Stimulated activated CD8-positive, alpha-beta memory T cell treated with anti-CD3 and anti-CD28 coated beads, Interleukin-12 subunit alpha, Interleukin-12 subunit beta, amount 100 ng/mL, for 24 hours (primary cell): ENCODE measurements around the gene CCDC63.
A peak's percentile ranks its signal among the peaks of the same experiment; 100 is the strongest.

Source experiments
- DNase-seq: peaks from one replicate; pipeline ENCODE4 v3.0.0-alpha.2; 2020; ENCODE audit errors: extremely low read depth

CCDC63 gene

GRCh38 chr12:110846615-110847566, at the start of gene CCDC63:
TSS of gene CCDC63 (plus strand) at chr12:110846987. CDS start at chr12:110852955, 5,968 bp downstream.
- DNase-seq: no peak

DNA sequence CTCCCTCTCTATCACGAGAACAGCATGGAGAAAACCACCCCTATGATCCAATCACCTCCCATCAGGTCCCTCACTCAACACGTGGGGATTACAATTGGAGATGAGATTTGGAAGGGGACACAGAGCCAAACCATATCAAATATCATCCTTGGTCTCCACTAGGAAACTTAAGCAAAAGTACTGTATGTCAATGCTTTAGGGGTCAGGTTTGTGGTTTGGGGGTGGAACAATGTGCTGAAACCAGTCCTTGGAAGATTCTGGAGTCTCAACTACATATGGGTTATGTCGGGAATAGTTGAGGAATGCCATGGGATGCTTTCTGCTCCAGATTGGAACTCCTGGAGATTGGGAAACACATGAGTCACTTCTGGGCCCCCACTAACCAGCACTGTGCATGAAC, 48.3 kb upstream of the CCDC63 start:
- DNase-seq: no peak

- no peak for DNase-seq
Measured at GRCh38 chr12:110802489-110802888, 44.3 kb upstream of the CCDC63 start.

DNA sequence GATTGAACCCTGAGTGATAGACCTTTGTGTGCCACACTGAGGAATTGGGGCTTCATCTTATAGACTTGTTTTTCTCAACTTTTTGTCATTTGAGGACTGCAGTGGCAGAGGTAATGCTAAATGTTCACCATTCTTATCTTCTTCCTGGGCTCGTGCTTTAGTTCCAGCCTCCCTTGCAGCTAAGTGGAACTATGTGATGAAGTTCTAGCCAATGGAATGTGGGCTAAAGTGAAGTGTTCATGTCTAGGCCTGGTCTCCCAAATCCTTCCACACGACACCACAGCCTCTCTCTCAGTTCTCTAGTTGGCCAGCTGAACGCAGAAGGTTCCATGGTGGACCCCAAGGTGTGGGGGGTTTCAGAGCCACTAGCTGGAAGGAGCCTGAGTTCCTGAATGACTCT, 42.4 kb upstream of the CCDC63 start:
- no peak for DNase-seq

- no peak for DNase-seq
Measured at GRCh38 chr12:110807640-110808039, 39.1 kb upstream of the CCDC63 start.

DNA sequence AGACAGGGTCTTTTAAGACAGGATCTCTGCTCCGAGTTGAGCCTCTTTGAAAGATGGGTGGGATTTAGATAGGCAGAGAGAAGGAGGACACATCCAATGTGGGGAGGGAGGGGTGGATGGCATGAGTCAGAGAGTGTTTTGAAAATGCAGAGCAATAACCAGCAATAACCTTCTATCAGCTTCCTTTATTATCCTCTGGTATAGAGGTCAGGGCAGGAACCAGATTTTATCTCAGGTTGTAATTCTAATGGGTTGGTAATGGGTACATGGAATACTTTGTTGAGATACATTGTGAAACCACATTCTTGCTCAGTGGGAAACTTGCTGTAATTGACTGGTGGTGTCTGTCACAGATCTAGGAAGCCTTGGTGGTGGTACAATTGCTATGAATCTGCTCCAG, 37.6 kb upstream of the CCDC63 start:
- no peak for DNase-seq

DNA sequence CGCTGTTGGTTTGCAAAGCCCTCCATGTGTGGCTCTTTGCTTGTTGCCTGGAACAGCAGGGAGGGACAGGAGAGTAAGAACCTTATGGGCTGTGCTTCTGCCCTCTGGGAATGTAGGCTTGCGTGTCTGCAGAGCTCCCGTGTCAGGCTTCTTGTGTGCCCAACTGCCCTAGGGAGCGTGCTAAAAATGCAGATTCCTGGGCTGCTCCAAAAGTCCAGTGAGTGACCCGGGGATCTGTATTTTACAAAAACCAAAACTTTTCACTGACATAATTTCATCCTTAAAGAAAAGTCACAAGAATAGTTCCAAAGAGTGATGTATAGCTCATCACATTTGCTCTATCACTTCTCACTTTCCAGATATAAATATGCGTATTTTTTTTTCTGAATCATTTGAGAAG, 34.8 kb upstream of the CCDC63 start:
- DNase-seq: no peak

DNA sequence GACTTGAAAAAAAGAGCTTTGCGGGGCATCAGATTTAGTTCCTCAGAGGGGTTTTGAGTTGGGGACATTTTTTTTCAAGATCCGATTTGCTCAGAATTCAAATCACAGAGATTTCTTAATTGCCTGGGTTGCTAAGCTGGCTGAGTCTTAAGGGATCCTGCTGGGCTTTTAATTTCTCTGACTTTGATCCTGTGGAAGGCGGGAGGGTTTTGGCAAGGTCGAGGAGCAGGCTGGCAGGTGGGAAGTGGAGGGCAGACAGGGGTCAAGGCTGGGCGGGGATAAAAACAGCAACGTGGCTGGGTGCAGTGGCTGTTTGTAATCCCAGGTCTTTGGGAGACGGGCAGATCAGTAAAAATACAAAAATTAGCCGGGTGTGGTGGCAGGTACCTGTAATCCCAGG, 33.5 kb upstream of the CCDC63 start:
- no peak for DNase-seq

DNA sequence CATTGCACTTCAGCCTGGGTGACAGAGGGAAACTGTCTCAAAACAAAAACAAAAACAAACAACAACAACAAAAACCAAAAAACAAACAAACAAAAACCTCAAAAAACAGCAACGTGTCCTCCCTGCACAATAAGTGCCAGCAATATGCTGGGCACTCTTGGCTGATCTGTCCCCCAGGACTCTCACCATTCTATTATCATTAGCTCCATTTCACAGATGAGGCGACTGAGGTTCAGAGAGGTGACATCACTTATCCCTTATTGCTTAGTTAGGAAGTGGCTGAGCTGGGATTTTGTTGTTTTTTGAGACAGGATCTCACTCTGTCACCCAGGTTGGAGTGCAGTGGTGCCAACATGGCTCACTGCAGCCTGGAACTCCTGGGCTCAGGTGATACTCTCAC, 33.0 kb upstream of the CCDC63 start:
- no peak for DNase-seq

GRCh38 chr12:110816248-110816647, 30.5 kb upstream of the CCDC63 start:
- DNase-seq: no peak

DNA sequence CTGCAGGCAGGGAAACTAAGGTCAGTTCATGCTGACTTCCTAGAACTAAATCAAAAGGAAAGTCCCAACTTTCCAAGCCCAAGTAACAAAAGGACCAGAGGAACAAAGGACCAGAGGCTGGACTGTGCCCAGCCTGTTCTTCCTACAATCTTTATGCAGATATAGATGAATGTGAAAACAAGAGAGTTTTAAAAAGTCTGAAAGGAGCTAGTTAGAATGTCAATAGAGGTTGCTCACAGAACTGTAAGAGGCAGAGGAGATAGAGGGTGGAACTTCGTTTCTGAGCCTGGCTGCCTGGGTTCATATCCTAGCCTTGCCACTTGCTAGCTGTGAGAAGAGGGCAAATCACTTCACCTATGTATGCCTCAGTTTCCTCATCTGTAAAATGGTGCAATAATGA, 30.0 kb upstream of the CCDC63 start:
- DNase-seq: no peak

- DNase-seq: no peak
Measured at GRCh38 chr12:110818511-110818910, 28.3 kb upstream of the CCDC63 start.

GRCh38 chr12:110819150-110819549, 27.6 kb upstream of the CCDC63 start:
- no peak for DNase-seq

DNA sequence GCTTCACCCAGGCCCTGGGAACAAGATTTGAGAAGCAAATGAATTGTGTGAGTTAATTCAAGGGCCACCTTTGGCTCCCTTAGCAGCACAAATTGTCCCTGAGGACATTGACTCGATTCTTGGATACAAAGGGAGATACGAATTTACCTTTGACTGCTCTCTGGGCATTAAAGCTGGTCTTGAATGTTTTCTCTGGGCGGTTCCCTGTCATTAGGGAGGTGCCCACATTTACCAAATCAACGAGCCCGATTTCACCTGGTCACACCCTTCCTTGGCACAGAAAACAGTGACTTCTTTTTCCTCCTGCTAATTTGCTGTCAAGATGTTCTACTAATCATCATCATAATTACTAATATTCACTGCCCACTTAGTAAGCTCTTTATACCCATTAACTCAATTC, 27.1 kb upstream of the CCDC63 start:
- no peak for DNase-seq

- DNase-seq: no peak
Measured at GRCh38 chr12:110821917-110822316, 24.9 kb upstream of the CCDC63 start.

DNA sequence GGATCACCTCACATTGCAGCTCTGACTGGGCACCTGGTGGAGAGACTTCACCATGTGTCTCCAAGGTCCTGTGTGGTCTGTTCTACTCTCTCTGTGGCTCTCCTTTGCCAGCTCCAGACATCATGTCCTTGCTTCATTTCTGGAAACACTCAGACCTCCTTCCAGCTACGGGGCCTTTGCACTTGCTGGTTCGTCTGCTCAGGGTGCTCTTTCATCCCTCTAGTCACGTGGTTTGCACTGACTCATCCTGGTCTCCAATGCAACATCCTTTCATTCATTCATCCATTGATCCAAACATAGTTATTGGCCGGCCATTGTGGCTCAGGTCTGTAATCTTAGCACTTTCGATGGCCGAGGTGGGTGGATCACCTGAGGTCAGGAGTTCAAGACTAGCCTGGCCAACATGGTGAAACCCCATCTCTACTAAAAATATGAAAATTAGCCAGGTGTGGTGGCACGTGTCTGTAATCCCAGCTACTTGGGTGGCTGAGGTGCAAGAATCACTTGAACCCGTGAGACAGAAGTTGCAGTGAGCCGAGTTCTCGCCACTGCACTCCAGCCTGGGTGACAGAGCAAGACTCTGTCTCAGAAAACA, 23.9 kb upstream of the CCDC63 start:
- DNase-seq: no peak

DNA sequence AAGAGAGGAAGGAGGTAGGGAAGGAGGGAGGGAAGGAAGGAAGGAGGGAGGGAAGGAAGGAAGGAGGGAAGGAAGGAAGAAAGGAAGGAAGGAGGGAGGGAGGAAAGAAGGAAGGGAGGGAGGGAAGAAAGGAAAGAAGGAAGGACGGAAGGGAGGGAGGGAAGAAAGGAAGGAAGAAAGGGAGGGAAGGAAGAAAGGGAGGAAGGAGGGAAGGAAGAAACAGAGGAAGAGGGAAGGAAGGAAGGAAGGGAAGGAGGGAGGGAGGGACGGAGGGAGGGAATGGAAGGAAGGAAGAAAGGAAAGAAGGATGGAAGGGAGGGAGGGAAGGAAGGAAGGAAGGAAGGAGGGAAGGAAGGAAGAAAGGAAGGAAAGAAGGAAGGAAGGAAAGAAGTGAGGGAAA, 22.4 kb upstream of the CCDC63 start:
- no peak for DNase-seq

DNA sequence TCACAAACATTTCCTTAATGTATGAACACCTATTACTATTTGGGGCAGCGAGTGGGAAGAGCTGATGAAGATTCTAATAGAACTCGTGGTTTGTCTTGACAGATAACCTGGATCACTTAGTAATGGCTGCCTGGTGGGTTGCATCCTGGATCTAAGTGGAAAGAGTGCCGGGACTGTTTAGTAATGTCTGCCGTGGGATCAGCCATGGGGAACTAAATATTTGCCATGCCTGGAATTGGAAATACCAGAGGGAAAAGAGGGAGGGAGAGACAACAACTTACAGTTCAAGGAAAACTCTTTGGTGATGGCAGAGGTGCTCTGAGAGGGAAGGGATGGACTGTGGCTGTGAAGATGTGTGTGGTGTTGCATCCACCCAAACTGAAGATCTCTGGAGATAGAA, 21.3 kb upstream of the CCDC63 start:
- DNase-seq: no peak

DNA sequence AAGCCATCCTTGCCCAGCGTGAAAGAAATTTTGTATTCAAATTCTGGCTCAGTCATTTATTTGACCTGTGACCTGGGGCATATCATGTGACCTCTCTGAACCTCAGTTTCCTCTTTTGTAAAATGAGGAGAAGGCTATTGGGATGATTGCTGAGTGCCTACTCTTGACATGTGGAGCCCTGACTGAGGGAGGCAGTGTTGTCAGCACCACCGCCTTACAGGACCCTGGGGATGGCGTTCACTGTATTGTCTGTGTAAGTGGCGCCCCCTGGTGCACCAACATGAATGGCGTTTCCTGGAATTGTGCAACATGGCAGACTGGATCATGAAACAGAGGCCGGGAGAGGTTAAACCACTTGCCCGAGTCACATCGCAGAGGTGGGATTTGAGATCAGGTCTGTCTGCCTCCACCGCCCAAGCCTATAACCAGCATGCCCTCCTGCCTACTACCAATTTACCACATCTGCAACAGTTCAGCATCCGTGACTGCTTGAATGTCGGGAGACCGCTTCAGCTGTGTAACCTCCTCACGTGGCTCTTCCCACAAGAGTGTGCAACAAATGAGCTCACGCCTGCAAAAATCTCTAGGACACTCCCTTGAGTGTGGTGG, 20.1 kb upstream of the CCDC63 start:
- peak; percentile 65 for DNase-seq

GRCh38 chr12:110829308-110829707, 17.5 kb upstream of the CCDC63 start:
- DNase-seq: no peak

- no peak for DNase-seq
Measured at GRCh38 chr12:110836291-110836690, 10.5 kb upstream of the CCDC63 start.

DNA sequence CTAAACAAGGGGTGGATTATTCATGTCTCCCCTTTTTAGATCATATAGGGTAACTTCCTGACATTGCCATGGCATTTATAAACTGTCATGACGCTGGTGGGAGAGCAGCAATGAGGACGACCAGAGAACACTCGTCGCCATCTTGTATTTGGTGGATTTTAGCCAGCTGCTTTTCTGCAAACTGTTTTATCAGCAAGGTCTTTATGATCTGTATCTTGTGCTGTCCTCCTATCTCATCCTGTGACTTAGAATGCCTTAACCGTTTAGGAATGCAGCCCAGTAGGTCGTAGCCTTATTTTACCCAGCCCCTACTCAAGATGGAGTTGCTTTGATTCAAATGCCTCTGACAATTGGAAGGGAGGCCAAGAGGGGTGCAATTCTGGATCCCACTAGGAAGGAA, 5.8 kb upstream of the CCDC63 start:
- no peak for DNase-seq

DNA sequence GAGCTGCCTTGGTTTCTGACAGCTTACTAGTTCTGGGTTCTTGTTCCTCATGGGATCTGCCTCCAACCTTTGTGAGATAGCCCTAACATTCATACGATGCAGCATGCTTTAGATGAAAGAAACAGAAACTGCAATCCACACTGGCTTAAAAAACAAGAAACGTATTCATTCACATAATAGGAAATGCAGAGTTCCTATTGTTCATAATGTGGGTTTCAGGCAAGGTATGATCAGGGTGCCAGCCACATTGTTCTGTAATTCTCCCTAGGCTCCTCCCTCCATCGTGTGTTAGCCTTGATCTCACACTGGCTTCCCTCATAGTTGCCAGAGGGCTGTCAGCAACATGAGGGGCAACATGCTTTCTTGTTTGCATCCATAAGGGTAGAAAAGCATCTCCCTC, 2.7 kb upstream of the CCDC63 start:
- no peak for DNase-seq
